NCI-H1930 (cell line): Measurements from ENCODE around the gene NFIX.

ENCODE experiments used
- DNase-seq, 2 experiments: peaks; one replicate each; lab custom pipeline; 2025; lab: John Stamatoyannopoulos, UW

The NFIX gene

DNA sequence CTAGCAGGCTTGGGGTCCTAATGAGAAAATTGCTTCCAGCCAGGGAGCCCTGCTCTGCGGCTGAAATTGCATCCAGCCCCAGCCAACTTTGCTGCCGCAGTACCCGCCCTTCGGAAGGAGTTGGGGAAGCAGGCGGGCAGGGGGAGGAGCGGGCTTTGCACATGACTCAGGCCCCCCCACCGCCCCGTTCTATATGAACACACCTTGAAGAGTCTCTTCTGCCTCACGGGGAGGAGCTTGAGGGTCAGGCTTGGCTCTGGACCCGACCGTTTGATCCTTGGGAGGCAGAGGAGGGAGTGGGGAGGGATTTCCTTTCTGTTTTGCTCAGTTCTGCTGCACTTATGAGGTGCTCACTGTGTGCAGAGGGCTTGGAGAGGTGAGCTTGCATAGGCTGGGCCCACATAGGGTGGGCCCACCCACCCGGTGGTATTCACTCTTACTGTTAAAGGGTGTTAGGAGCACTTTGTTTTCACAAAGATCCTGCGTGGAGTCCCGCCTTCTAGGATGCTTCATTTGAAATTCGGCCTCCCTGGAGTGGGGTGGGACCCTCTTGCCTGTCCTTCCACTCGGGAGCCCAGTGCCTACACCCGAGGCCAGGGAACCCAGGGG lies 60.9 kb downstream of the NFIX start:
- no peak for DNase-seq

DNA sequence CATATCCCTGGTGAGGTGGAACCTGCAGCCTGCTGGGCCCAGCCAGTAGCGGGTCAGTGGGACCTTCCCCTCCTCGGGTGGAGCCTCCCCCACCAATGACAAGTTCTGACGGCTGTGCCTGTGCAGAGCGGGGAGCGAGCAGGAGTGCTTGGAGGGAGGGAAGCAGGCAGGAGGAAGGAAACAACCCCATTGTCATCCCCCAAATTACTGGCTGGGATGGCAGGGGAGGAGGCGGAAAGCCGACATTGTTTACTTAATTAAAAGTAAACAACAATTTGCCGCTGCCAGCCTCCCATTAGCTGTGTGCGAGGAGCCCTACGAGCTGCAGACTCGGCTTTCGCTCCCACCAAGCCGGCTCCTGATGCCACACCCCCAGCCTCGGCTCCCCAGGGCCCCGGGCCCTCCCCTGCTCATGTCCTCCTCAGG lies 61.9 kb downstream of the NFIX start:
- no peak for DNase-seq

DNA sequence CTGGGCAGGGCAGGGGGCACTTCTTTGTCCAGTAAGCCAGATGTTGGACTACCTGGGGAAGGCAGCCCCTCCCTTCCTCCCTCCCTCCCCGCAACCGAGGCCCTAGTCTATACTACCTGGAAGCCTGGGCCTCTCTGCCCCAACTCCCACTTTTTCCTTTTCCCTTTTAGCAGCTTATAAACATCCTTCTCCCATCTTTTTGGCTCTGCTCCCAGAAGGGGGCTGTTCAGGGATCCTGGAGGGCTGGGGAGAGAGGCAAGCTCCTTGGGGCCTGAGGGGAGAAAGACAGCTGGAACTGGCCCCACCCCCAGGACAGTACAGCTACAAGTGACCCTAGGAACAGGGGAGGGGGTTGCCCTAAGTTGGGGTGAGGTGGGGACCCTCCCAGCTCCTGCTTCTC lies 62.5 kb downstream of the NFIX start:
- DNase-seq, result no peak

DNA sequence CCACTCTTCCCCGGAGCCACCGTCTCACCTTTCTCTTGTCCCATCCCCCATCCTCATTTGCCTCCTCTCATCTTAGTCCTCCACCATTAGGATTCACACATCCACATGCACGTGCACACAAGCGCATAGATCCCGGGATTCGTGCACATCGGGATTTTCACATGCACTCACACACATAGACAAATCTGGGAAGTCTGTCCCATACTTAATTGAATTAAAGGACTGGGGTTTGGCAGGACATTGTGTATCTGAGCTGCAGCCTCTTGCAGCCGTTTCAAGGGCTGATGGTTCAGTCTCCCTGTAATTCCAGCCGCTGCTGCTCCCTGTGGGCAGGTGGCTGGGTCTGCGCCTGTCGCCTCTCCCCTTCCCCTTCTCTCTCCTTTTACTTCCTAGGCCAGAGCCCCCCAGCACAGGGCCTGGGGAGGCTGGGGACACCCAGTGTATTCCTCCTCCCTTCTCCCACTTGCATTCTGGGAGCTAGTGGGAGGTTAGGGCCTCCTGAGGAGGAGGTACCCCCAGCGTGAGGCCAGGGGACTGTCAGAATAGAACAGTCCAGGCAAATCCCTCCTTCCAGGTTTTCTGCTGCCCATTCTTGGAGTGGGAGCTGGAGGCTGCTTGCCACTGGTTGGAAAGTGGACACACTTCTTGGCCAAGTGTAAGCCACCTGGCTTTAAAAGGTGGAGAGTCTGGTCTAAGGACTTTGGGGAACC lies 63.8 kb downstream of the NFIX start:
- DNase-seq, result no peak

DNA sequence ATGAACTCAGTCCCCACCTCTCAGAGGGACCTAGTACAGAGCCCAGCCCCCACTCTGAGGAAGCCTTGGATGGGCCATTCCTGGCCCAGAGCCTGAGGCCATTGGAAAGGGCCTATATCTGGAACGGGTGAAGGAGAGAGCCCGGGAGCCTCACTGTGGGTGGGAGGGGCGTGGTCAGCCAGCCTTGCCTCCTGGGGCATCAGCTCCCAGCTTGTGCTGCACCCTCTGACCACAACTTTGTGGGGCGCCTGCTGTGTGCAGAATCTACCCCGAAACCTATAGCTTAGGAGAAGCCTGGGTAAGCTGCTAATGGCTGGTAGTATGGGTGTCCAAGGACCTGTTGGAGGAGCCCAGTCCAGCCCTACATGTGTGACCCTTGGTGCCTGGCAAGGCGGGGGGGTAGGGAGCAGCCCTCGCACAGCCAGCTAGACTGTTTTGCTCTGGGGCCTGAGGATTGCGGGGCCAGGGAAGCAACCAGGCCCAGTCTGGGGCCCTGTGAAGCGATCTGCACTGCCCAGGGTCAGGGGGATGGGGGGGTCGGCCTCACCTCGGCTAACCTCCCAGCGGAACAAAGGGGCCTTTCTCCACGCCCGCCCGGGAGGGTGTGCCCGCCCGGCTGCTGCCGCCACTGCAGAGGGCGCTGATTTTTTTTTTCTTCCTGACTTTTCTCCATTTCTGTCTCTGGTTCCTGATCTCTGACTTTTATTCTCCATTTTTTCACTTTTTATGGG lies 65.1 kb downstream of the NFIX start:
- DNase-seq, result no peak

GRCh38 chr19:13060964-13061927 lies 66.0 kb downstream of the NFIX start:
- peak; percentile 48 to 75 for DNase-seq

DNA sequence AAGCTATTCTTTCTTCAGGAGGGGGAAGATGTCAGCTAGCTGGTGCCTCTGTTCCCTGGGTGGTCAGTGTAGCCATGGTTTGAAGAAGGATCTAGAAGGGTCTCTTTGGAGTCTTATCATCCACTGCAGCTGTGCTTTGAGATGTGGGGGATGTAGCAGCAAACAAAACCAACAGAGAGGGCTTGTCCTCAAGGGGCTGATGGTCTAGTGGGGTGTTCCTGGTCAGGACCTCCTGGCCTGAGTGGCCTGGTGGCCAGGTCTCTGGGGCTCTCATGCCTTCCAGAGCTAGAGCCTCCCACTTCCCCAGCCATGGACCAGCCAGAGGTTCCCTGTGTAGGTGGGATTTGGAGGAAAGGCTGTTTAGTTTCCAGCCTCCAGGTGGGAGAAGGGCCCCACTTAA lies 67.0 kb downstream of the NFIX start:
- no peak for DNase-seq

GRCh38 chr19:13063461-13064091 lies 68.3 kb downstream of the NFIX start:
- no peak for DNase-seq

DNA sequence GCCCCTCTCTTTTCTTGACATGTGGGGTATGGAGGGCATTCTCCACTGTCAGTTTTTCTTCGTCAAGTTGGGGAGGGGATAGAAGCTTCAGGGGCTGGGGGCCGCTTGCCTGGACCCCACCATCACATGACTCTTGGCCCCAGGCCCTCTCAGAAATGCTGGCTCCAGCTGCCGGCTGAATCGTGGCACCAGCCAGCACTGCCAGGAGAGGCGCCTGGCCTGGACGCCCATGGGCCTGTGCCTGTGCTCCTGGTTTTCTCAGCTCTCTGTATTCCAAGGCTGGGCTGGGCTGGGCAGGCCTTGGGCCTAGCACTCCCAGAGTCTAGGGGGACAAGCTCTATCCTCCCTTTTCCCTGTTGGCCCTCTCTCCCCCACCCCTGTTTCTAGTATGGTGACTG lies 68.8 kb downstream of the NFIX start:
- DNase-seq, result no peak

DNA sequence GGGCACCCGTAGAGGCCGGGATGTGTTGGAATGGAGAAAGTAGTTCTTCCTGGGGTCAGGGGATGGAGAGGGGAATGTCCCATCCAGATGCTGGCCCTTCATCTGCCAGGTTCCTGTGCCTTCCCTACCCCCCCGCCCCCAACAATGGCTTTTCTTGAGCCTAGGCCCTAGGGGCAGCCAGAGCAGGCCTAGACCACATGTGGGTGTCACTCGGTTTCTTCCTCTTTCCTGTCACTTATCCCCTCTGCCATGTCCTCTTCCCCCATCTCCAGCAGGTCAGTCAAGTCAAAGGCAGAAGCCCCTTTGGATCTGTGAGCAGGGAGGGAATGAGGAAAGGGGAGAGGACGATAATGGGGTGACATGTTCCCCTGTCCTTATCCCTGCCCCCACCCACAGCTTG lies 71.0 kb downstream of the NFIX start:
- DNase-seq, result no peak

- DNase-seq, result no peak
Measured at GRCh38 chr19:13066933-13067807, 71.9 kb downstream of the NFIX start.

DNA sequence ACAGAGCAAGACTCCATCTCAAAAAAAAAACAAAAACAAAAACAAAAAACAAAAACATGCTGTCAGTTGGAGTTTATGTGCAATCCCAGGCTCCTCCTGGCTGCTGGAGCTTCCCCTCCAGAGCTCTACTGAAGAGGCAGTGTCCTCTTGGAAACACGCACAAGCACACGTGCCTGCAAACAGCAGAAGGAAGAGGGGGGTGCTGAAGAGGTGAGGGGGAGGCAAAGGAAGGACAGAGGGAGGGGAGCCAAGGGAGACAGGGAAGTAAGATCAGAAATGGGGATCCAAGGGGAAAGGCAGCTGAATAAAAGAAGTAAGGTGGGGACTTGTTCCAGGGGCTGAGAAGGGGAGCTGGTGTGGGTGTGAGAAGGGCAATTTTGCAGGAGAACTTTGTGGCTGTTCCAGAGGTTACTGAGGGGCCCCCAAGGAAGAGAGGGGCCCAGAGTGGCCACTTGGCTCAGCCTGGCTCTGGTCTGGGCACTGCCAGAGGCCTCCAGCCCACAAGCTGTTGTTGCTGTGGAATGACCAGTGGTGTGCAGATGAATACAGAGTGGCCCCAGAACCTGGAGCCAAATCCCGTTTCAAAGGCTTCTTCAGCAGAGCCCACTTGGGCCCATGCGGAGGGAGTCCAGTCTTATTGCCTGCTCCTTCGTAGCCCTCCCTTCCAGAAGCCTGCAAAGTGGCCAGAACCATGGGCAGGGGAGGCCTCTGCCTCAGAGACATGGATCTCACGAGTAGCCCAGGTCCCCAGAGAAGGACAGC lies 73.0 kb downstream of the NFIX start:
- no peak for DNase-seq

DNA sequence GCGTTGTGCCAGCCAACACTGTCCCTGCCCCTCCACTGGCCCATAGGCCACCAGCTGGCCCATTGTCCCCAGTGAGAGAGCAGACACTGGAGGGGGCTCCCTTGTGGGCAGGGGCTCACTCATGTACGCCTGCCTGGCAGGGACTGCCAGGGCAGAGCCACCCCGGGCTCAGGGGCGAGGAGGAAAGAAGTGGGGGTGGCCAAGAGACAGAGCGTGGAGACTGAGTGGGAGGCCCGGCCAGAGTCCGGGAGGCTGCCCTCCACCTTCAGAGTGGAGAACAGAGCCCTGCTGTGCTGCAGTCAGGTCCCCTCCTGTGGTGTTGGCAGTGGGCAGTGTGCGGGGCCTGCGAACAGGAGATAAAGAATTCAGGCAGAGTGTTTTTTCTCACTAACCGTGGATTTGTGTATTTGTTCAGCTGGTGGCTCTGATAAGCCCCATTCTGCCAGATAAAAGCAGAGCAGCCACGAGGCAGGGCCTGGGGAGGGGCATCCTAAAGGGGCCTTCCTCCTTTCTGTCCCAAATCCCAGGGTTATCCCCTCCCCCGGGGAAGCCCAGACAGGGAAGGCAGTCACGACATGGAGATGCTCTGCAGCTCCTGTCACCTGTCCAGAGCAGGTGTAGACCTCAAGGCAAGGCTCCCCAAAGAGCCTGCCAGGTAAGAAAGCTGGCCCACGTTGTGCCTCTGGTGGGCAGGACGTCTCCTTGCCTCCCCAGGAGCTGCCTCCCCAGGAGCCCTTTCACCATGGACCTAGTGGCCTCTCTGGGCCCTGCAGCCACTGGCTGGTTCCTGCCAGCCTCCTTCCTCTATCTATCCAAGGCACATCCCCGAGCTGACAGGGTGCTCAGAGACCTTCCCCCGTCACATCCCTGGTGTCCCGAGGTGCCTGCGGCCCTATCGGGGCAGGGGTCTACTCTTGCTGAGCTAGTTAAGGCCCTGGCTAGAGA lies 74.4 kb downstream of the NFIX start:
- no peak for DNase-seq

GRCh38 chr19:13070425-13071140 lies 75.3 kb downstream of the NFIX start:
- no peak for DNase-seq

DNA sequence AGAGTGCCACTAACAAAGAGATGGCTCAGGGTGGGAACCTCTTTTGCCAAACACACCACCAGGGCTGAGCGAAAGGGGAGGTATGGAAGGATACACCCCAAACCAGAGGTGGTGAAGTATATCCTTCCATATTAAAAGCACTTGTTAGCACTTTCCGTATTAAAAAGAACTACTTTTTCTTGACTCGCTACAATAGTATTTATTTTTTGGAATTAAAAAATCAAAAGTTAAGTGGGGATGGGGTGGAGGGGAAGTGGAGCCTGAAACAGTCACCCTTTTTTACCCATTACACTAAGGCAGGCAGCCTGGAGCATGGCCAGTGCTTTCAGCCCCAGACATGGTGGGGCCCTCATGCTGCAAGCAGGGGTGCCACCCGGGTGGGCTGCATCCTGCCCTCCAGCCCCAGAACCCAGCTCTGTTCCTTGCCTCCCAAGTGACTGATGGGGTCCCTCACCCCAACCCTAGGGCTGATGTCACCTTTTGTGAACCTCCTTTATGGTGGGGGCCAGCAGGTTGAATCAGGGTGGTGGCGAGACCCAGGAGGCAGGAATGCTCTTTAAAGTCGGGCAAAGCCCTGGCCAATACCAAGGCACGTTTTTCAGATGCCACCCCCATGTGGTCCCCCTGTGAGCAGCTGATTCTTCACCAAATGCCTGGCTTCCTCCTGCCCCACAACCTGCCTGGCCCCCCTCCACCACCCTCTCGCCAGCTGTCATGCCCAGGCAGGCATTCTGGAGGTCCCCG lies 76.3 kb downstream of the NFIX start:
- DNase-seq, result no peak

GRCh38 chr19:13072188-13072908 lies 77.1 kb downstream of the NFIX start:
- DNase-seq, result no peak

DNA sequence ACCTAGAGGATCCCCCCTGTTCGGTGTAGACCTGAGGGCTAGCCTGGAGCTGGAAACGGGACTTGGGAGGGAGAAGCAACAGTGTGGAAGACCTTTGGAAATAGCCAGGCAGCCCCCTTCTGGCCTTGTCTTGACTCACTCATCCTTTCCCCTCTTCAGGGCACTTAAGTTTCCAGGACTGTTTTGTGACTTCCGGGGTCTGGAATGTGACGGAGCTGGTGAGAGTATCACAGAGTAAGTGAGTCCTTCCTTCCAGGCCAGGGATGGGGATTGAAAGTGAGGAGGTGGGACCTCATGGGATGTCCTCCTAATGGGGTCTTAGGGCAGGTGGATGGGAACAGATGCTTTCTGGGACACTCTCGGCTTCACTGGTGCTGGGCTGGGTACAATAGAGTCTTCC lies 78.0 kb downstream of the NFIX start:
- no peak for DNase-seq
